COLO668 (cell line): Measurements from ENCODE around the gene METTL22.

Experiments
- DNase-seq: peaks from one replicate; lab custom pipeline; 2025; ENCODE audit not compliant: unreplicated experiment; lab: John Stamatoyannopoulos, UW

METTL22 gene

GRCh38 chr16:8663192-8664089 is 41.9 kb downstream of the METTL22 start:
- no peak for DNase-seq

DNA sequence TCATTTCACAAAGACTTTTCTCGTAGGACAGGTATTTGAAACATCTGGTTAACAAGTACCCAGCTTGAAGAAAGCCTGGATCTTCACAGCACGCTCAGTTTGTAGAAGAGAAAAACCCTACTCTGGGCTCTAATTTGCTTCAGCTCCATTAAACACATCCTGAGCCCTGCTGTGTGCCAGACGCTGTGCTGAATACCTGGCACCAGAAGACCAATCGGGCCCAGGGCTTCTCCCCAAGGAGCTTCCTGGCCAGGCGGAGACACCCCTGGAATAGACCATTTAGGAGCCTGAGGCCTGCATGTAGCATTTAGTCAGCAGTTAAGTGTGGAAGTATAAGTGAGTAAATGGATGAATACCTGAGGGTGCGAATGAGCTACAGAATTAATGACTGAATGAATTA is 44.0 kb downstream of the METTL22 start:
- no peak for DNase-seq

- no peak for DNase-seq
These were observed 46.0 kb downstream of the METTL22 start for GRCh38 chr16:8667492-8667891.

GRCh38 chr16:8668113-8668512 is 46.6 kb downstream of the METTL22 start:
- no peak for DNase-seq

GRCh38 chr16:8669481-8669880 is 48.0 kb downstream of the METTL22 start:
- DNase-seq = no peak

GRCh38 chr16:8670014-8670560 is 48.6 kb downstream of the METTL22 start:
- DNase-seq = no peak

DNA sequence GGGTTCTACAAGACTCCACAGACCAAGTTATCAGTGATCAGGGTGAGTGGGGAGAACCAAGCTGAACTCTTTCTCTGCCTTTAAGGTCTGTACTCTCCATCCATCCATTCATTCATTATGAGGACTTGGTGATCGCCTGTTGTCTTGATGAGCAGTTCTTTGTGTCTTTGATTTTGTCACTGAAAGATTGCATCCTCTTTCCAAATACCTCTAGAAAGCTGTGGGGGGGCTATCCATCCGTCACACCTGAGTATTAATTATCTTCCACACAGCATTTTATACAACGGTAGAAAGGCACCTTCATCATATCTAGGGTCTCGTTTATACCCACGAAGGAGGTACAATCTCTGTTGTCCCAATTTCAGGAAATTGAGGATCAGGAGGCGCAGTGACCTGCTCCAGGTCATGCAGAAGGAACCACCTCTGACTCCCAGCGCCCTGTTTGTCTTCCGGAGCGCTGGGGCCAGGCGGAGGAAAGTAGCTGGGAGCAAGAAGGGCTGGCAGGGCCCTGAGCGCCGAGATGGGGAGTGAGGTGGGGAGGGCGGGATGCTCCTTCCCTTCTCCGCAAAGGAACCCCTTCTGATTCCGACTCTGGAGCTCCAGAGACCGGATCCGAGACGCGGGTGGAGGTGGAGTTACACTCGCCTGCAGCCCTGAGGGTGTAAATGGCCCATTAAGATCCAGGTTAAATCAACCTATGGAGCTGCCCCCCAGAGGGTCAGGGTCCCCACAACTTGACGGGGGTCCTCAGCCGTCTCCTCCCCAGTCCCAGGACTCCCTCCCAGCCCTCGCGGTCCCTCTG is 52.3 kb downstream of the METTL22 start:
- no peak for DNase-seq

DNA sequence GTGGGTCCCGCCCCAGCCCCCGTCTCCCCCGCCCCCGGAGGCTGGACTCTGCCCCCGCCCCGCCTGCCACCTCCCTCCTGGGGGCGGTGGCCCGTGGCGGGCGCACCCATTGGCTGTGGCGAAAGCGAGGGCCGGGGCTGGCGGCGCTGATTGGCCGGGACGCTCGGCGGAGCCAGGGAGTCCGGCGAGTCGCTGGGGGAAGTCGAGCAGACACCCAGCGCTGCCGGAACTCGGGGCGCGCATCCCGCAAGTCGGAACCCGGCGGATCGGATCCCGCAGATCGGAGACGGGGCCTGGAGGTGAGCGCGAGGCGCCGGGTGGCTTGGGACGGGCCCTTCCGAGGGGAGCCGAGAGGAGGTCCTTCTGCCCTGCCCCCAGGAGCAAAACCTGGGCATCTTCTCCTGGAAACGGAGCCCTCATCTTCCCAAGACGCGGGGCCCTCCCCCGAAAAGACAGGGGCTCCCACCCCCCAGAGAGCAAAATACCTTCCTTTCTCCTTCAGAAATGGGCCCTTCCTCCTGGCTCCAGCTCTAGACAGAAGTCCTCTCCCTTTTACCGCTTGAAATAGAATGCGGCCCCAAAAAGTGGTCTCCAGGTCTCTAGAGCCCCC is 53.0 kb downstream of the METTL22 start, which contains the start of gene ABAT:
Gene ABAT (plus strand): TSS at position 205 of the 610 bp plus-strand sequence. CDS start 61,123 bp downstream, outside the sequence.
- peak; percentile 88 for DNase-seq

GRCh38 chr16:8675183-8676159 is 54.0 kb downstream of the METTL22 start:
- peak; percentile 38 for DNase-seq

- no peak for DNase-seq
These were observed 54.7 kb downstream of the METTL22 start for GRCh38 chr16:8676160-8676547.

DNA sequence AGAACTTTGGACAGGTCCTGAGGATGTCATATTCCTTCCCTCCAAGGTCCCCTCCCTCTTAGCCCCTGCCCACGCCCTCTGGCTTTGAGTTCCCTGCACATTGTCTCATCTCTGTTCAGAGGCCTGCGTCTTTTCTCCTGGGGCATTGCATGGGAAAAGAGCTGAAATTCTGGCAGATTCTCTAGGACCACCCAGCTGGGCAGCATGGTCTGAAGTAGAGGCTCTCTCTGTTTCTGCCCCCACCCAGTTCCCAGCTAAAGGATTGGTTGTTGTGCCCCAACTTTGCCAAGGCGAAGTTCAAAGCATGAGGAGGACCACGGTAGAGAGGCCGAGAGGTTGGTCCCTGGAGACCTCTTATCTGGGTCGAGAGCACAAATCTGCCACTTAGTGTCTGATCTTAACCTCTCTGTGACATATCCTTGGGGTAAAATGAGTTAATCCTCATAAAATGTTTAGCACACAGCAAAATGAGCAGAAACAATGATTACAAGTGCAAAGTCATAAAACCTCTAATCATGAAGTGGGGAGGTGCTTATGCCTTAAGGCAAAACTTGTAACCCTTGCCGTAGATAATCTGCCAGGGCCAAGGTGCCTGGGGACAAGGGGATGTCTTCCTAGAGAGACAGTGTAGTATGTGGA is 55.4 kb downstream of the METTL22 start:
- DNase-seq = no peak

- DNase-seq = no peak
These were observed 56.0 kb downstream of the METTL22 start for GRCh38 chr16:8677481-8677880.

- DNase-seq = no peak
These were observed 56.8 kb downstream of the METTL22 start for GRCh38 chr16:8678068-8678927.

- DNase-seq = no peak
These were observed 57.7 kb downstream of the METTL22 start for GRCh38 chr16:8679151-8679550.

DNA sequence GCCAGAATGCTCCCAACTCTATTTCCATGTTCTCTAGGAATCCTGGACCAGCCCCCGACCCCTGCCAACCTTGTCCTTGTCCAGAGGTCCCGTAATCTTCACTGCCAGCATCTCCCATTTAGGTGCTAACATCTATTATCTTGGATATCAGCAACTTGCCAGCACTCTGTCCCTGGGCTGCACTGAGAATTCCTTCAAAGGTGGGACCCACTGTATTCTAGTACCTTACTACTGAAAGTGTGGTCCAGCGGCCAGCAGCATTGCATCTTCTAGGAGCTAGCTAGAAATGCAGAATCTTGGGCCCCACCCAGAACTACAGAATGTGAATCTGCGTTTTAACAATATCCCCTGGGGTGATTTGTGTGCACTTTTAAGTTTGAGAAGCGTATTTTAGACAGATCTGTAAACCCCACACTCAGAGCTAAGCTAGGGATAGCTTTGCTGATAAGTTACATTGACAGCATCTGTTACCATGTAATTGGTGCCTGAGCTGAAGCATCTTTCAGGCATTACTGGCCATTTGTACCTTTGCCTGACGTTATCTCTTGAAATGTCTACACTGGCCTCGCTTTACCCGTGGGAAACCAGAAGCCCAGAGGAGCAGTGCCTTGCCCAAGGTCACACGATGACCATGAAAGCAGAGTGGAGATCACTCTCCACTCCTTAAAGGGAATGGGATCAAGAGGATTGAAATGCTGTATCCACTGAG is 61.2 kb downstream of the METTL22 start:
- no peak for DNase-seq

DNA sequence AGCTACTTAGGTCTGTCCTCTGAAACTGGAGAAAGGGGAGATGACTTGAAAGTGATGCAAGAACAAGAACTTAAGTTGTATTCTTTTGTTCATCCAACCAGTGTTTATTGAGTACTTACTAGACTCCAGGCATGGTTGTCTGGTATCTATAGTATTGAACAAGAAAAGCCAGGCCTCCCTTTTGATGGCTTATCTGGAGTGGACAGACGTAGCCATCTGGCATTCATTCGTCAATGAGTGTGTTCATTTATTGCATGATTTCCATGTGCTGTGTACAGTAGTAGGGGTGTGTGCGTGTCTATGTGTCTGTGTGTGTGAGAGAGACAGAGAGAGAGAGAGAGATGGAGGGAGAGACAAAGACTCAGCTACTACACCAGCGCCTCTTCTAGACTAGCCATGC is 62.1 kb downstream of the METTL22 start:
- DNase-seq = no peak

GRCh38 chr16:8685617-8686016 is 64.1 kb downstream of the METTL22 start:
- no peak for DNase-seq

DNA sequence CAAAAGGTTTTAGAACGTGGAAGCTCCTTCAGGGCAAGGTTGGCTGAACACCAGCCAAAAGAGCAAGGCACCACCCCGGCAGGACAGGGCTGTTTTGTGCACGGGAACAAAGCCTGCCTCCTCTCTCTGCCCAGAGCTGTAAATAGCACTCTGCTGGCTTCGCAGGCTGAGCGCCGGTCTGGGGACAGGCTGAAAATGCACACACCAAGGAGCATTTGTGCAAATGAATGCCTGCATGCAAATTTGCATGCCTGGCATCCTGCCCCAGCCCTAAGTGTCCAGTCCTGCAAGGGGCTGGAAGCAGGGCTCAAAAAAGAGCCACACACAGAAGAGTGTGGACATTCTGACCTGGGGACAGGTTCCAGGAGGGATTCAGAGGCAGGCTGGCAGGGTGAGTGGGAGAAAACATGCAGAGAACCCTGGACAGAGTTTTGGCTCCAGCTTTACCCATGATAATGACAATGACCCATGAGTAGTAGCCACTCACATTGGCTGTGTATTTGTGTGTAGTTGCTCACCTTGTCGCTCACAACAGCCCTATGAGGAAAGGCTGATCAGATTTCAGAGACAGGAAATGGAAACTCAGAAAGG is 64.6 kb downstream of the METTL22 start:
- DNase-seq = peak; percentile 11
